Activated CD4-positive, CD25-positive, alpha-beta regulatory T cell treated with anti-CD3 and anti-CD28 coated beads, Interleukin-2, amount 50 U/mL, for 16 hours (primary cell): ENCODE data around the gene ECHDC3.
"Not testable (repeated sequence)": the region's sequence is repeated elsewhere in the genome, so short reads cannot be mapped to it uniquely, and the experiment has no call there.

ENCODE experiments used
- DNase-seq: peaks from one replicate; pipeline ENCODE4 v3.0.0-alpha.2; 2020; ENCODE audit warnings: low read depth, low spot score

The ECHDC3 gene

GRCh38 chr10:11742009-11742778 lies at the start of gene ECHDC3:
Gene ECHDC3 (plus strand): TSS chr10:11742382. CDS start chr10:11742577, 195 bp downstream.
- DNase-seq = no peak

DNA sequence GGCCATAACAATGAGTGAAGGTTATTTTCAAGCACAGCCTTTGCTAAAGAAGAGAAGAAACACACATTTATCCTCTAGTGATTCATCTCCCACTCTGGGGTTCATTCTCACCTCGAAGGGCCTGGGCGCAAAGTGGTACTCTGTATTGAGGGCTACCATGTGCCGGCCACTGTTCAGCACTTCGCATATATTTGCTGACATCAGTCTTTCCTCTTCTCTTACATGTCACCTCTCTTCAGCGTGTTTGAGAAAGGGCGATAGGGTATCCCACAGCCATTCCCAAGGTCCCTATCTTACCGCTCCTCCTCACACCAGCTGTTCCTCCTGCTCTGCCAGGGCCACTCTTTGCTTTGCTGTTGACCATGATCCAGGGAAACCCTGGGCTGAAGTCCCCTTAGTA lies 48.8 kb upstream of the ECHDC3 start:
- DNase-seq = no peak

DNA sequence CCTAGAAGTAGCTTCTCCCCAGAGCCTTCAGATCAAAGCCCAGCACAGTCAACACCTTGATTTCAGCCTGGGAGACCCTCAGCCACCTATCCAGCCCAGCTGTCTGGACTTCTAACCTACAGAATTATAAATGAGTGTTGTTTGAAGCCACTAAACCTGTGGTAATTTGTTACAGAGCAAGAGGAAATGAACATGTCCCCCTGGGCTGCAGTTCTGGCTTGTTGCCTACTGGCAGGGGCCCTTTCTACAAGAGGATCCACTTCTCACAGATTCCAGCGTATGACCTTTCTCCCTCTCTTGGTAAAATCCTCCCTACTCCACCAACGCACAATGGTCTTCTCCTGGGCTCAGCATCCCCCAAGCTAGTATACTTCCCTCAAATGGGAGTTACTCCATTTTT lies 46.4 kb upstream of the ECHDC3 start:
- no peak for DNase-seq

DNA sequence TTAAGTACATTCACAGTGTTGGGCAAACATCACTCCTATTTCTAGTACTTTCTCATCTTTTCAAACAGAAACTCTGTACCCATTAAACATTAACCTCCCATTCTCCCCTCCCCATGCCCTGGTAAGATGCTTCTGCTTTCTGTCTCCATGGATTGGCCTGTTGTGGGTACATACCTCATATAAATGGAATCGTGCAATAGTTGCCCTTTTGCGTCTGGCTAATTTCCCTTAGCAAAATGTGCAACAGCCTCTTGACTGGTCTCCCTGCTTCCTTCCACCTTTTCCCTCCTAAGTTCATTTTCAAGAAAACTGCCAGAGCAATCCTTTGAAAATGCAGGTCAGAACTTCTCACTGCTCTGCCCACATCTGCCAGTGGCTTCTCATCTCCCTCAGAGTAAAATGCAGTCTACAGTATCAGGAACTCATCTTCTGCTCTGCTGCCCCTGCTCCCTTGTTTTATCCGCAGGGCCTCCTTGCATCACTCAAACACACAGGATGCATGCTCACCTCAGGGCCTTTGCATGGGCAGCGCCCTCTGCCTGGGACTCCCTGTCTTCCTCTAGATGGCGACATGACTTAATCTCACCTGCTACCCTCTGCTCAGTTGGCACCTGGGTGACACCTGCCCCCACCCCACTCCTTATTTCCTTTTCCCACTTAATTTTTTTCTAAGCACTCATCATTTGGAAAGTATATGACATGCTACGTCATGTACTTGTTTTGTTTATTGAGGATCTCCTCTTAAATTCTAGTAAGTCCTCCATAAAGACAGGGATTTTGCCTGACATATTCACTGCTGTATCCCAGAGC lies 44.3 kb upstream of the ECHDC3 start:
- DNase-seq = no peak

DNA sequence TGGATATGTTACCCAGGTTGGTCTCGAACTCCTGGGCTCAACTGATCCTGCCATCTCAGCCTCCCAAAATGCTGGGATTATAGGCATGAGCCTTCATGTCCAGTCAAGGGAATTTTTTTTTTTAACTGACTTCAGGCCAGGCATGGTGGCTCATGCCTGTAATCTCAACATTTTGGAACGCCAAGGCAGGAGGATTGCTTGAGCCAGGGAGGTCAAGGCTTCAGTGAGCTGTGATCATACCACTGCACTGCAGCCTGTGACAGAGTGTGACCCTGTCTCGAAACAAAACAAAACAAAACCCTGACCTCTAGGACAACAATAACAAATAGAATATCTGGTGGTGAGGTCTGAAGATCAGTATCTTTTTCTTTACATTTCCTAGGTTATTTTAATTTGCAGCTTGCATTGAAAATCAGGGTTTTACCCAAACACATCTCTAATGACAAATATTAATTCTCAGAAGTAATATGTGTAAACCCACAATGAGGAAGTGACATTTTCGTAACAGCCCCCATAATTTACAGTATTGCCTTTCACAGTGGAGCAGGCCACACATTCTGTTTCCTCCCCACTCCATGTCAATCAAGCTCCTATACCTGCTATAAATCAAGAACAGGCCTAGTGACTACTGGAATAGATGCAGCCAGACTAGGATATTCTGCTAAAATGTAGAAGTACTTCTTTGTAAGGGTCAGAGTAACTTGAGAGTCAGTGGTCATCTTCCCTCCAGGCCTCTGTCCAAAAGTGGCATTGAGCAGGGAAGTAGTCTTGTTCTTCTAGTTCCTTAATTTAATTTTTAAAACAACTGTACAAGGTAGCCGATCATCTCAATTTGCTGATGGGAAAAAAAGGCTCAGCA lies 43.3 kb upstream of the ECHDC3 start:
- DNase-seq = no peak

DNA sequence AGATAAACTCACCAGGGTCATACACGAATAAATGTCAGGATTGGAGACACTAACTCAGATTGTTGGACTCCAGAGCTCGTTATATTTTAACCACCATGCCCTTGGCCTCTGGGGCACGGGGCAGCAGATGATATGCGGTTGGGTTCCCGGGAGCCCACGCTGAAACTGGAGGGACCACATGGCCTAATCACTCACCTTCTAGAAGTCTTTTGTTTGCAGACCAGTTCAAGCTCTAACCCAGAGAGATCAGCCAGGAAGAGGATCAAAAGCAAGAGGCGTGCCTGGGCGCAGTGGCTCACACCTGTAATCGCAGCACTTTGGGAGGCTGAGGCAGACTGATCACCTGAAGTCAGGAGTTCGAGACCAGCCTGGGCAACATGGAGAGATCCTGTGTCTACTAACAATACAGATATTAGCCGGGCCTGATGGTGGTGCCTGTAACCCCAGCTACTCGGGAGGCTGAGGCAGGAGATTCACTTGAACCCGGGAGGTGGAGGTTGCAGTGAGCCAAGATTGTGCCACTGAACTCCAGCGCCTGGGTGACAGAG lies 42.6 kb upstream of the ECHDC3 start:
- DNase-seq = no peak

DNA sequence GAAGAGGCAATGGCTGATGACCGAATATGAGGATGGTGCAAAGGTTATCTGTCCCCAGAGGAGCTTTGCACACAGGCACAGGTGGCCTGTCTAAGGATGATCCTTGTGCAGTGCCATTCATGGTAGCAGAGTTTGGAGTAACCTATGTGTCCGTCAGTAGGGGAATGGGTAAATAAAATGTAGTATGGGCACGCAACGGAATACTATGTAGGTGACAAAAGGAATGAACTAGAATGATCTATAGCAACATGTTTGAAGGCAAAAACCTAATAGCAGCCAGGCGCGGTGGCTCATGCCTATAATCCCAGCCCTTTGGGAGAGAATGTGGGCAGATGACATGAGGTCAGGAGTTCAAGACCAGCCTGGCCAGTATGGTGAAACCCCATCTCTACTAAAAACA lies 41.6 kb upstream of the ECHDC3 start:
- no peak for DNase-seq

DNA sequence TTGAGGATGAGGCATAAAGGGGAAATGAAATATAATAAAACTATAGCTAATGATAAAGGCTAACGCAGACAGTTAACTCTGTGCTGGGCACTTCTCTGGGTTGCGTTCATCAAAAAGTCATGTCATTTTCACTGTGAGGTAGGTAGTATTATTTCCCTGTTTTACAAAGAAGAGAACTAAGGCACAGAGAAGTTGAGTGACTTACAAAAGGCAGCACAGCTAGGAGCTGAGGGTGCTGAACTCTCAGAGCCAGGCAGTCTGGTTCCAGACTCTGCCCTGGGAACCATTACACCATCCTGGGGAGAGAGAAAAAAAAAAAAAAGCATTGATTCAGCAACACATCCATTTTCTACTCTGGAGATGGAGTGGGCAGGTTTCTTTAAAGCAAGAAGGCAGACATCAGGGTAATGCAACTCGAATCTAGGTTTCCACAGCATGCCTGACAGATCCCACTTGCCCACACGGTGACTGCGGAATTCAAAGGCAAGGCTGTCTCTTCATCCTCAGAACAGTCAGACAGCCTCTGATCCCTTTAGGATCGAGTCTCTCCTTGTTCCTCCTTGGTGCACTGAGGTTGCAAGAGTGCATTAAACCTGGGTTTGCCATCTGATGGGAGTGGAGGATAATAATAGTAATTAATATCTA lies 40.6 kb upstream of the ECHDC3 start:
- no peak for DNase-seq

DNA sequence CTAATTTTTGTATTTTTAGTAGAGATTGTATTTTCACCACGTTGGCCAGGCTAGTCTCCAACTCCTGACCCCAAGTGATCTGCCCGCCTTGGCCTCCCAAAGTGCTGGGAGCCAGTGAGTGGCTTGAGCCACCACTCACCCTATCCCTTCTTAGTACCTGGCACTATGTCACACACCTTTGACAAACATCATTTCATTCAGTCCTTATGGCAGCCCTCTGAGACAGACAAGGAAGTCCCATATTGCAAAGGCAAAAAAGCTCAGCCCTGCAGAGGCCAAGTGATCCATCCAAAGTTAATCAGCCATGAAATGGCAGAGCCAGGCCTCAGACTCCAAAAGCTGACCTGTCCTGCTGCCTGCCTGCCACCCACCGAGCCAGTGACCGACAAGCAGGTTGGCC lies 39.9 kb upstream of the ECHDC3 start:
- DNase-seq = no peak

GRCh38 chr10:11704092-11704491 lies 38.1 kb upstream of the ECHDC3 start:
- DNase-seq = no peak

DNA sequence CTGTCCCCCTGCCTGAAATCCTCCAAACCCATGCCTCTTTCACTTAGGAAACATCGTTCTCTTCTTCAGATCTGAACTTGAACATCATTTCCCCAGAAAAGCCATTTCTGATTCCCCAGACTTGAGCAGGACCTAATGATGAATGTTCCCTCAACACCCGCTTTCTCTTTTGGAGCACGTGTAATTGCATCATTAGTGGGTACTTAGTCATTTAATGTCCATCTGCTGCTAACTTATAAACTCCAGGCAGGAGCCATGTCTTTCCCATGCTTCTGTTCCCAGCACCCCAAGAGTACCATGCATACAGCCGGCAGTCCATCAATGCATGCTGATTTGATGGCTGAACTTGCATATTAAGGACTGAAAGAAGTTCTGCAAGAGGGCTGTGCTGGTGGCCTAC lies 36.5 kb upstream of the ECHDC3 start:
- DNase-seq = no peak

GRCh38 chr10:11706895-11707567 lies 35.2 kb upstream of the ECHDC3 start:
- DNase-seq = no peak

- no peak for DNase-seq
Measured at GRCh38 chr10:11707624-11708350, 34.4 kb upstream of the ECHDC3 start.

GRCh38 chr10:11708801-11709200 lies 33.4 kb upstream of the ECHDC3 start:
- DNase-seq = not testable (repeated sequence)

DNA sequence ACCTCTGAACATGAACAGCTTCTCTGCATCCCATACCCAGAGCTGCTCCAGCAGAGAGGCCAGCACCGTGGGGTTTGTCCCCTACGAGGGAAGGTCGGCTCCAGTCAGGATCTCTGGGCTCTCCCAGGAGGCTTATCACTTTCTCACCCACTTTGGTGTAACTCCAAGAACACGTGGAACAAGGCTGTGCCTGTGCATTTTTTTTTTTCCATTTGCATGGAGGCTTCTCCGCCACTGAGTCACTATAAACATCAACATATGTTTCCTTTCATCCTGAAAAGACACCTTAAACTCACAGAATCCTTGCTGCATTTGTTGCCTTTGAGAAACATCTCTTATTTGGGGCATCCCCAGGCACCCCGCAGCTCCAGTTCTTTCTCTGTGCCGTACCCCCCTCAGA lies 29.4 kb upstream of the ECHDC3 start:
- DNase-seq = no peak

DNA sequence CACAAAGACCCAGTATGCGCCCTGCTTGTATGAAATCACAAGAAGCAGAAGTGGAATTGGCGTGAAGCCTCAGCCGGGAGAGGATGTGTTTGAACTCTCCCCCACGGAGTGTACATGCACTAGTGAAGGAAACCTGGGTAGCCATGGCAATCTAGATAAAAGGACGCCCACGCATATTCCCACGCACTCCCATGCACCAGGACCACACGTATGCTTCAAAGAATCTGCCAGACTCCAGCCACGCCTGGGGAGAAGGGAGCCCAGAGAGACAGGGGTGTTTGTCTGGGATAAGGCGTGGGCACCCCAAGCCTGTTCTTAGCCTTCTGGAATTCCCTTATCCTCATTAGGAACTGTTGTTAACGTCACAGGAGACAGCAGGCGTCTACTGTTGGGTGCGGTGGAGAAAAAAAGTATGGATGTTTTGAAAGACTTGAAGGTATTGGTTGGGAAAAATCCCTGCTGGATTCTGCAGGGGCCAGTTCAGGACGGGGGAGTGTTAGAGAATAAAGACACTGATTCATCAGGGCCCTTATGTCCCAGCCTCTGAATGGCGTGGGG lies 28.9 kb upstream of the ECHDC3 start:
- no peak for DNase-seq

GRCh38 chr10:11713963-11714362 lies 28.2 kb upstream of the ECHDC3 start:
- no peak for DNase-seq

DNA sequence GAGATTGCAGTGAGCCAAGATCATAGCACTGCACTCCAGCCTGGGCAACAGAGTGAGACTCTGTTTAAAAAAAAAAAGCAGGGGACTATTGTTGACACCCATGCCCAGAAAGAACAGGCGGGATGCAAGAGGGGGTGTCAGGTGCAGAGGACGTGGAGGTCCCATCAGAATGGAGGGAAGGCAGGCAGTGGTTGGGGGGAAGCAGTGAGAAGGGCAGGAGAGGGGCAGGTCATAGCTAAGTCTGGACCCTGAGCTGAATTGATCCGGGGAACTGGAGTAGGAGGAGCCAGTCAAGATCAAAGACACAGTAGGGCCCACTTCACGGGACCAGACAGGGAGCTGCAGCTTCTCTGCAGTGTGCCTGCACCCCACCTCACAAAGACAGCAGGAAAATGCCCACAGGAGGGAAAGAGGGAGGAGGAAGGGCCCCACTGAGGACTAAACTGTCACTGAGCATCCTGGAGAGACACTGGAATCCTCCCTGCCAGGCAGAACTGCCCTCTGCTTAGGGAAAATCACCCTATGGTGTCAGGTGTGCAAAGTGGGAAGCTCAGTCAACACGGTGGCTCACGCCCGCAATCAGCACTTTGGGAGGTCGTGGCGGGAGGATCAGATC lies 27.3 kb upstream of the ECHDC3 start:
- DNase-seq = no peak

DNA sequence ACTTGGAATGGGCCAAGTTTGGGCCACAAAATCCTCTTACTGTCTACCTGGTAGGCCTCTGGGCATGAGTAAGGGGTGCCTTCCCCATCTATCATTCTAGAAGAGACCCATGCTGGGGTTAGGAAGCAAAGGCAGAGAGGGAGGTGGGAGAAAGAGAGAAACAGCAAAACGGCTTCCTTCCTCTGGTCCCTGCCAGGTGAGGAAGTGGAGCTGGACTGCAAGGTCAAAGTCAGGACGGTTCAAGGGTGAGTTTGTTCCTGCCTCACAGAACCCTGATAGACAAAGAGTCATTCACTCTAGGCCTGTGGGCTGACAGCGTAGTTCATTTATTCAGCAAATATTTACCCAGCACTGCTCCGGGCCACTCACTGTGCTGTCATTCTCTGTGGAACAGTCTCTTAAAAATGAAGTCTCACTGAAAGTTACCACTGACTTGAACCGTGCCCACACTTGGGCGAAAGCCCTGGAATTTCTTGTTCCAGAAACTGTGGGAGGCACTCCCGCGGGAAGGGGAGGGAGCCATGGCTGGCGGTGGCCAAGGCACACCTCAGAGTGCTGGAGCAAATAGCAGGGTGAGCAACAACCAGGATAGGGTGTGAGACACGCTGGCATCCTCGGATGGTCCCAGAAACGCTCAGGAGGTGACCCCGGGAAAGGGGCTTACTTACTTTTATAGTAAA lies 26.2 kb upstream of the ECHDC3 start:
- DNase-seq = no peak
